ENCODE results near the gene ZNF396.

Gene ZNF396

GRCh38 chr18:35374708-35375107, 2.4 kb downstream of the ZNF396 start:
- H3K9me3 ChIP-seq (replicated peaks in 1 of 11): no peaks in the 10 kb centered on the region
- no peak overlapping the region for H3K4me3 ChIP-seq
- H4K20me1 ChIP-seq: no peaks in the 10 kb centered on the region
- no peak for TF ChIP-seq Cebpa-rat (IDR thresholded peaks at IDR 0.05)
- H3K27me3 ChIP-seq: peaks cover 0 to 14% (median 10%) of the 10 kb centered on the region in 11 experiments; a peak in 17 of 22 replicates
- H3K27ac ChIP-seq: no peak overlapping the region
- H3K36me3 ChIP-seq: no peaks in the 10 kb centered on the region
- peaks cover 0 to 26% (median 16%) of the 10 kb centered on the region in 10 experiments; a peak in 15 of 20 replicates for H3K4me1 ChIP-seq
- no peak overlapping the region for H3K4me2 ChIP-seq
- H3K9ac ChIP-seq: no peak overlapping the region

- no peaks in the 10 kb centered on the region for H4K20me1 ChIP-seq
- no peak overlapping the region for H3K4me2 ChIP-seq
Observed at GRCh38 chr18:35371412-35372195, 5.5 kb downstream of the ZNF396 start.

GRCh38 chr18:35369126-35369525, 8.0 kb downstream of the ZNF396 start:
- H3K9ac ChIP-seq: no peak overlapping the region
- no peaks in the 10 kb centered on the region for H3K27me3 ChIP-seq
- peaks cover 0 to 7% (median 0%) of the 10 kb centered on the region in 10 experiments; a peak in 1 of 20 replicates for H3K4me1 ChIP-seq
- no peak for TF ChIP-seq Cebpa-rat (IDR thresholded peaks at IDR 0.05)
- H3K4me2 ChIP-seq: no peak overlapping the region
- no peak overlapping the region for H3K4me3 ChIP-seq
- no peaks in the 10 kb centered on the region for H3K9me3 ChIP-seq (replicated peaks in 1 of 11)
- H4K20me1 ChIP-seq: no peaks in the 10 kb centered on the region
- no peaks in the 10 kb centered on the region for H3K36me3 ChIP-seq
- no peak overlapping the region for H3K27ac ChIP-seq

More at GRCh38 chr18:35371412-35372195, 5.5 kb downstream of the ZNF396 start:
- peaks cover 0 to 7% (median 5%) of the 10 kb centered on the region in 10 experiments; a peak in 15 of 20 replicates for H3K4me1 ChIP-seq
- H3K9ac ChIP-seq: no peak overlapping the region
- no peak for TF ChIP-seq Cebpa-rat (IDR thresholded peaks at IDR 0.05)
- H3K4me3 ChIP-seq: no peak overlapping the region
- H3K27me3 ChIP-seq: peaks cover 0 to 7% (median 6%) of the 10 kb centered on the region in 11 experiments; a peak in 17 of 22 replicates
- H3K27ac ChIP-seq: no peak overlapping the region
- no peaks in the 10 kb centered on the region for H3K36me3 ChIP-seq
- no peaks in the 10 kb centered on the region for H3K9me3 ChIP-seq (replicated peaks in 1 of 11)

- Histone ChIP-seq H3K9ac (no peak overlapping the region), H3K27ac (no peak overlapping the region), H3K27me3 (no peaks in the 10 kb centered on the region), H4K20me1 (no peaks in the 10 kb centered on the region), H3K9me3 (replicated peaks in 1 of 11) (no peaks in the 10 kb centered on the region), H3K4me1 (peaks cover 0 to 7% (median 0%) of the 10 kb centered on the region in 10 experiments; a peak in 1 of 20 replicates), H3K4me2 (no peak overlapping the region), H3K4me3 (no peak overlapping the region), H3K36me3 (no peaks in the 10 kb centered on the region)
- no peak for TF ChIP-seq Cebpa-rat (IDR thresholded peaks at IDR 0.05)
Observed at GRCh38 chr18:35368595-35368994, 8.5 kb downstream of the ZNF396 start.

GRCh38 chr18:35362531-35362930, 14.6 kb downstream of the ZNF396 start:
- Histone ChIP-seq H3K36me3 (no peaks in the 10 kb centered on the region), H3K27me3 (no peaks in the 10 kb centered on the region), H3K4me3 (no peak overlapping the region), H3K27ac (no peak overlapping the region), H3K4me1 (peaks cover 0 to 2% (median 0%) of the 10 kb centered on the region in 10 experiments; a peak in 1 of 20 replicates), H3K9me3 (replicated peaks in 1 of 11) (no peaks in the 10 kb centered on the region), H4K20me1 (no peaks in the 10 kb centered on the region), H3K9ac (no peak overlapping the region), H3K4me2 (no peak overlapping the region)
- TF ChIP-seq Cebpa-rat (IDR thresholded peaks at IDR 0.05): no peak

- no peak overlapping the region for H3K4me2 ChIP-seq
- no peaks in the 10 kb centered on the region for H3K4me1 ChIP-seq
- H3K9me3 ChIP-seq (replicated peaks in 1 of 11): no peaks in the 10 kb centered on the region
- no peak overlapping the region for H3K4me3 ChIP-seq
- H3K36me3 ChIP-seq: no peaks in the 10 kb centered on the region
- no peak overlapping the region for H3K9ac ChIP-seq
- H3K27ac ChIP-seq: no peak overlapping the region
- H4K20me1 ChIP-seq: no peaks in the 10 kb centered on the region
- no peak for TF ChIP-seq Cebpa-rat (IDR thresholded peaks at IDR 0.05)
- H3K27me3 ChIP-seq: no peaks in the 10 kb centered on the region
Observed at GRCh38 chr18:35361570-35362321, 15.4 kb downstream of the ZNF396 start.

GRCh38 chr18:35355140-35355618, 22.0 kb downstream of the ZNF396 start:
- Histone ChIP-seq H3K9me3 (replicated peaks in 1 of 11) (peaks cover 24 to 29% (median 26%) of the 10 kb centered on the region in 11 experiments), H3K27me3 (no peaks in the 10 kb centered on the region), H4K20me1 (no peaks in the 10 kb centered on the region), H3K9ac (no peak overlapping the region), H3K4me1 (no peaks in the 10 kb centered on the region), H3K36me3 (peaks cover 0 to 11% (median 0%) of the 10 kb centered on the region in 11 experiments; a peak in 4 of 22 replicates), H3K27ac (no peak overlapping the region), H3K4me2 (0 out of 22 replicates have a peak overlapping the region, but pooled peaks of 1 of the 11 experiments have one; percentile 2), H3K4me3 (no peak overlapping the region)
- TF ChIP-seq Cebpa-rat (IDR thresholded peaks at IDR 0.05): no peak

GRCh38 chr18:35352778-35353177, 24.4 kb downstream of the ZNF396 start:
- H3K4me1 ChIP-seq: no peaks in the 10 kb centered on the region
- TF ChIP-seq Cebpa-rat (IDR thresholded peaks at IDR 0.05): no peak
- H3K4me3 ChIP-seq: peak overlapping the region in 3 of 10 experiments; percentile 11 to 19 (median 16); a peak in 2 of 20 replicates
- H3K4me2 ChIP-seq: no peak overlapping the region
- H3K9ac ChIP-seq: no peak overlapping the region
- no peaks in the 10 kb centered on the region for H3K27me3 ChIP-seq
- H3K27ac ChIP-seq: no peak overlapping the region
- peaks cover 0 to 11% (median 0%) of the 10 kb centered on the region in 11 experiments; a peak in 4 of 22 replicates for H3K36me3 ChIP-seq
- H3K9me3 ChIP-seq (replicated peaks in 1 of 11): peaks cover 24 to 29% (median 26%) of the 10 kb centered on the region in 11 experiments
- no peaks in the 10 kb centered on the region for H4K20me1 ChIP-seq

GRCh38 chr18:35352283-35352682, 24.9 kb downstream of the ZNF396 start:
- no peaks in the 10 kb centered on the region for H3K4me1 ChIP-seq
- H3K36me3 ChIP-seq: peaks cover 0 to 11% (median 0%) of the 10 kb centered on the region in 11 experiments; a peak in 4 of 22 replicates
- H3K4me2 ChIP-seq: no peak overlapping the region
- H3K9ac ChIP-seq: no peak overlapping the region
- H3K4me3 ChIP-seq: peak overlapping the region in 3 of 10 experiments; percentile 11 to 19 (median 16); a peak in 2 of 20 replicates
- no peak for TF ChIP-seq Cebpa-rat (IDR thresholded peaks at IDR 0.05)
- no peaks in the 10 kb centered on the region for H4K20me1 ChIP-seq
- H3K9me3 ChIP-seq (replicated peaks in 1 of 11): peaks cover 24 to 29% (median 26%) of the 10 kb centered on the region in 11 experiments
- H3K27me3 ChIP-seq: no peaks in the 10 kb centered on the region
- no peak overlapping the region for H3K27ac ChIP-seq

Data from BLaER1 treated with 17β-estradiol and CSF1 and Interleukin-3, amounts not matched to agents 10 nM and 100 nM (cell line).